Type B pancreatic cell (in vitro differentiated cells): Measurements from ENCODE around the gene HPCAL1. TPM values are rescaled to one million over a fixed set of nuclear protein-coding genes. Genes with fewer than 3 reads are reported as not detected.
"Not testable (repeated sequence)": the region's sequence is repeated elsewhere in the genome, so short reads cannot be mapped to it uniquely, and the experiment has no call there.

Experiments used
- DNase-seq: peaks from one replicate; pipeline ENCODE4 v3.0.0; 2021; ENCODE audit warnings: mixed read lengths; ENCODE audit not compliant: unreplicated experiment; ENCODE audit errors: extremely low spot score
- H3K27ac Mint-ChIP-seq: 2 replicates; pipeline ENCODE4 v1.8.0; 2021; ENCODE audit warnings: mild to moderate bottlenecking, mixed read lengths
- H3K27me3 Mint-ChIP-seq: 2 replicates; pipeline ENCODE4 v1.8.0; 2021; ENCODE audit warnings: mixed read lengths
- H3K36me3 Mint-ChIP-seq: 2 replicates; pipeline ENCODE4 v1.8.0; 2021; ENCODE audit warnings: mixed read lengths
- H3K4me1 Mint-ChIP-seq: one replicate; pipeline ENCODE4 v1.8.0; 2021; ENCODE audit warnings: mixed read lengths; ENCODE audit not compliant: unreplicated experiment
- H3K4me3 Mint-ChIP-seq: 2 replicates; pipeline ENCODE4 v1.8.0; 2021; ENCODE audit warnings: mild to moderate bottlenecking, mixed read lengths
- H3K9me3 Mint-ChIP-seq: 2 replicates; pipeline ENCODE4 v1.8.0; 2021; ENCODE audit warnings: mixed read lengths
- CTCF ChIP-seq: fragments of 200-600 bp; sonication (generic); conservative IDR thresholded peaks from 2 replicates; pipeline ENCODE4 v1.5.0; 2021; ENCODE audit warnings: antibody characterized with exemption, mild to moderate bottlenecking
- total RNA-seq: library from RNA; stranded (reverse); gene quantifications from 2 replicates; pipeline ENCODE4 v1.2.1, GENCODE V29; 2021; ENCODE audit warnings: low replicate concordance

HPCAL1 gene
- total RNA-seq, 1 donor from 2014 or later: 17.8 TPM

- Mint-ChIP-seq H3K27ac (no peak overlapping the region), H3K4me3 (no peak overlapping the region), H3K27me3 (peaks cover 17% of the 10 kb centered on the region), H3K36me3 (no peaks in the 10 kb centered on the region), H3K4me1 (peaks cover 5% of the 10 kb centered on the region), H3K9me3 (no peaks in the 10 kb centered on the region)
- no peak for DNase-seq
- no peak for TF ChIP-seq CTCF
These were observed 151.2 kb downstream of the HPCAL1 start for GRCh38 chr2:10453905-10454298.

GRCh38 chr2:10454505-10454904 lies 151.8 kb downstream of the HPCAL1 start:
- Mint-ChIP-seq H3K9me3 (no peaks in the 10 kb centered on the region), H3K4me3 (no peak overlapping the region), H3K27ac (no peak overlapping the region), H3K27me3 (peaks cover 21% of the 10 kb centered on the region), H3K4me1 (peaks cover 5% of the 10 kb centered on the region), H3K36me3 (no peaks in the 10 kb centered on the region)
- no peak for TF ChIP-seq CTCF
- no peak for DNase-seq

GRCh38 chr2:10457195-10457594 lies 154.5 kb downstream of the HPCAL1 start:
- H3K9me3 Mint-ChIP-seq, H3K4me1 Mint-ChIP-seq, H3K4me3 Mint-ChIP-seq, DNase-seq, H3K27ac Mint-ChIP-seq, H3K36me3 Mint-ChIP-seq: not testable (repeated sequence)
- H3K27me3 Mint-ChIP-seq: peaks cover 25% of the 10 kb centered on the region

GRCh38 chr2:10457846-10458598 lies 155.3 kb downstream of the HPCAL1 start:
- no peaks in the 10 kb centered on the region for H3K9me3 Mint-ChIP-seq
- H3K4me1 Mint-ChIP-seq: peaks cover 5% of the 10 kb centered on the region

GRCh38 chr2:10460366-10460796 lies 157.7 kb downstream of the HPCAL1 start:
- Mint-ChIP-seq H3K27ac (peak overlapping the region; percentile 9), H3K27me3 (peaks cover 14% of the 10 kb centered on the region)

More at GRCh38 chr2:10457846-10458598, 155.3 kb downstream of the HPCAL1 start:
- no peak for DNase-seq
- Mint-ChIP-seq H3K36me3 (no peaks in the 10 kb centered on the region), H3K4me3 (no peak overlapping the region), H3K27me3 (peaks cover 24% of the 10 kb centered on the region), H3K27ac (no peak overlapping the region)
- no peak for TF ChIP-seq CTCF

More at GRCh38 chr2:10460366-10460796, 157.7 kb downstream of the HPCAL1 start:
- H3K36me3 Mint-ChIP-seq: no peaks in the 10 kb centered on the region
- H3K4me3 Mint-ChIP-seq: no peak overlapping the region
- no peak for TF ChIP-seq CTCF
- no peaks in the 10 kb centered on the region for H3K9me3 Mint-ChIP-seq
- DNase-seq: no peak
- H3K4me1 Mint-ChIP-seq: no peaks in the 10 kb centered on the region
